ENCODE data around the gene IGF1R.
A peak's percentile ranks its signal among the peaks of the same experiment; 100 is the strongest.

The IGF1R gene

GRCh38 chr15:98898122-98898521, 249.8 kb downstream of the IGF1R start:
- H3K27me3 ChIP-seq (ENCODE audit: control insufficient read depth in 1 of 2, insufficient read depth in 2 of 2, low read length in 2 of 2): no peaks in the 10 kb centered on the region
- no peaks in the 10 kb centered on the region for H3K9me3 ChIP-seq (ENCODE audit: control insufficient read depth in 1 of 2, low read length in 2 of 2)
- H3K27ac ChIP-seq (ENCODE audit: low read depth, low read length): no peak overlapping the region
- peaks cover 0 to 3% of the 10 kb centered on the region in 2 donors for H3K4me1 ChIP-seq (ENCODE audit: control insufficient read depth in 1 of 2, insufficient read depth in 2 of 2, low read length in 2 of 2)
- peaks cover 7% of the 10 kb centered on the region in 2 donors for H3K36me3 ChIP-seq (ENCODE audit: control insufficient read depth in 1 of 2, insufficient read depth in 2 of 2, low read length in 2 of 2)
- H3K4me3 ChIP-seq (ENCODE audit: low read depth in 1 of 2, low read length in 2 of 2): no peak overlapping the region
- no peak overlapping the region for H3K9ac ChIP-seq (ENCODE audit: low read depth in 1 of 2, low read length in 2 of 2)

- Histone ChIP-seq H3K9ac (ENCODE audit: low read depth in 1 of 2, low read length in 2 of 2) (no peak overlapping the region), H3K9me3 (ENCODE audit: control insufficient read depth in 1 of 2, low read length in 2 of 2) (no peaks in the 10 kb centered on the region), H3K4me1 (ENCODE audit: control insufficient read depth in 1 of 2, insufficient read depth in 2 of 2, low read length in 2 of 2) (peaks cover 0 to 3% of the 10 kb centered on the region in 2 donors), H3K36me3 (ENCODE audit: control insufficient read depth in 1 of 2, insufficient read depth in 2 of 2, low read length in 2 of 2) (peaks cover 5 to 7% of the 10 kb centered on the region in 2 donors), H3K4me3 (ENCODE audit: low read depth in 1 of 2, low read length in 2 of 2) (no peak overlapping the region), H3K27me3 (ENCODE audit: control insufficient read depth in 1 of 2, insufficient read depth in 2 of 2, low read length in 2 of 2) (no peaks in the 10 kb centered on the region), H3K27ac (ENCODE audit: low read depth, low read length) (peak overlapping the region; percentile 26)
Observed at GRCh38 chr15:98899272-98900021, 251.1 kb downstream of the IGF1R start.

GRCh38 chr15:98900356-98900755, 252.0 kb downstream of the IGF1R start:
- H3K27me3 ChIP-seq (ENCODE audit: control insufficient read depth in 1 of 2, insufficient read depth in 2 of 2, low read length in 2 of 2): no peaks in the 10 kb centered on the region
- H3K9ac ChIP-seq (ENCODE audit: low read depth in 1 of 2, low read length in 2 of 2): no peak overlapping the region
- no peaks in the 10 kb centered on the region for H3K9me3 ChIP-seq (ENCODE audit: control insufficient read depth in 1 of 2, low read length in 2 of 2)
- peaks cover 0 to 3% of the 10 kb centered on the region in 2 donors for H3K4me1 ChIP-seq (ENCODE audit: control insufficient read depth in 1 of 2, insufficient read depth in 2 of 2, low read length in 2 of 2)
- H3K4me3 ChIP-seq (ENCODE audit: low read depth in 1 of 2, low read length in 2 of 2): no peak overlapping the region
- H3K27ac ChIP-seq (ENCODE audit: low read depth, low read length): no peak overlapping the region
- peaks cover 5 to 7% of the 10 kb centered on the region in 2 donors for H3K36me3 ChIP-seq (ENCODE audit: control insufficient read depth in 1 of 2, insufficient read depth in 2 of 2, low read length in 2 of 2)

GRCh38 chr15:98901434-98902072, 253.2 kb downstream of the IGF1R start:
- Histone ChIP-seq H3K27ac (ENCODE audit: low read depth, low read length) (no peak overlapping the region), H3K4me3 (ENCODE audit: low read depth in 1 of 2, low read length in 2 of 2) (no peak overlapping the region), H3K36me3 (ENCODE audit: control insufficient read depth in 1 of 2, insufficient read depth in 2 of 2, low read length in 2 of 2) (peaks cover 7 to 8% of the 10 kb centered on the region in 2 donors)

GRCh38 chr15:98902931-98903330, 254.6 kb downstream of the IGF1R start:
- peaks cover 0 to 7% of the 10 kb centered on the region in 2 donors for H3K36me3 ChIP-seq (ENCODE audit: control insufficient read depth in 1 of 2, insufficient read depth in 2 of 2, low read length in 2 of 2)
- no peaks in the 10 kb centered on the region for H3K4me1 ChIP-seq (ENCODE audit: control insufficient read depth in 1 of 2, insufficient read depth in 2 of 2, low read length in 2 of 2)
- no peak overlapping the region for H3K27ac ChIP-seq (ENCODE audit: low read depth, low read length)
- H3K9me3 ChIP-seq (ENCODE audit: control insufficient read depth in 1 of 2, low read length in 2 of 2): no peaks in the 10 kb centered on the region
- no peak overlapping the region for H3K9ac ChIP-seq (ENCODE audit: low read depth in 1 of 2, low read length in 2 of 2)
- H3K27me3 ChIP-seq (ENCODE audit: control insufficient read depth in 1 of 2, insufficient read depth in 2 of 2, low read length in 2 of 2): no peaks in the 10 kb centered on the region
- no peak overlapping the region for H3K4me3 ChIP-seq (ENCODE audit: low read depth in 1 of 2, low read length in 2 of 2)

More at GRCh38 chr15:98901434-98902072, 253.2 kb downstream of the IGF1R start:
- no peaks in the 10 kb centered on the region for H3K27me3 ChIP-seq (ENCODE audit: control insufficient read depth in 1 of 2, insufficient read depth in 2 of 2, low read length in 2 of 2)
- no peaks in the 10 kb centered on the region for H3K9me3 ChIP-seq (ENCODE audit: control insufficient read depth in 1 of 2, low read length in 2 of 2)
- no peak overlapping the region for H3K9ac ChIP-seq (ENCODE audit: low read depth in 1 of 2, low read length in 2 of 2)
- H3K4me1 ChIP-seq (ENCODE audit: control insufficient read depth in 1 of 2, insufficient read depth in 2 of 2, low read length in 2 of 2): no peaks in the 10 kb centered on the region

GRCh38 chr15:98903377-98904018, 255.2 kb downstream of the IGF1R start:
- H3K9ac ChIP-seq (ENCODE audit: low read depth in 1 of 2, low read length in 2 of 2): no peak overlapping the region
- no peak overlapping the region for H3K4me3 ChIP-seq (ENCODE audit: low read depth in 1 of 2, low read length in 2 of 2)
- peaks cover 0 to 7% of the 10 kb centered on the region in 2 donors for H3K36me3 ChIP-seq (ENCODE audit: control insufficient read depth in 1 of 2, insufficient read depth in 2 of 2, low read length in 2 of 2)
- no peaks in the 10 kb centered on the region for H3K27me3 ChIP-seq (ENCODE audit: control insufficient read depth in 1 of 2, insufficient read depth in 2 of 2, low read length in 2 of 2)
- no peaks in the 10 kb centered on the region for H3K9me3 ChIP-seq (ENCODE audit: control insufficient read depth in 1 of 2, low read length in 2 of 2)
- no peak overlapping the region for H3K27ac ChIP-seq (ENCODE audit: low read depth, low read length)
- H3K4me1 ChIP-seq (ENCODE audit: control insufficient read depth in 1 of 2, insufficient read depth in 2 of 2, low read length in 2 of 2): no peaks in the 10 kb centered on the region

- H3K9me3 ChIP-seq (ENCODE audit: control insufficient read depth in 1 of 2, low read length in 2 of 2): no peaks in the 10 kb centered on the region
- H3K36me3 ChIP-seq (ENCODE audit: control insufficient read depth in 1 of 2, insufficient read depth in 2 of 2, low read length in 2 of 2): peaks cover 0 to 11% of the 10 kb centered on the region in 2 donors
- H3K27ac ChIP-seq (ENCODE audit: low read depth, low read length): no peak overlapping the region
- H3K4me3 ChIP-seq (ENCODE audit: low read depth in 1 of 2, low read length in 2 of 2): no peak overlapping the region
- no peaks in the 10 kb centered on the region for H3K4me1 ChIP-seq (ENCODE audit: control insufficient read depth in 1 of 2, insufficient read depth in 2 of 2, low read length in 2 of 2)
- no peaks in the 10 kb centered on the region for H3K27me3 ChIP-seq (ENCODE audit: control insufficient read depth in 1 of 2, insufficient read depth in 2 of 2, low read length in 2 of 2)
- H3K9ac ChIP-seq (ENCODE audit: low read depth in 1 of 2, low read length in 2 of 2): no peak overlapping the region
Observed at GRCh38 chr15:98904544-98904943, 256.2 kb downstream of the IGF1R start.

GRCh38 chr15:98905963-98906711, 257.8 kb downstream of the IGF1R start:
- Histone ChIP-seq H3K9me3 (ENCODE audit: control insufficient read depth in 1 of 2, low read length in 2 of 2) (no peaks in the 10 kb centered on the region), H3K27me3 (ENCODE audit: control insufficient read depth in 1 of 2, insufficient read depth in 2 of 2, low read length in 2 of 2) (no peaks in the 10 kb centered on the region), H3K27ac (ENCODE audit: low read depth, low read length) (no peak overlapping the region), H3K4me1 (ENCODE audit: control insufficient read depth in 1 of 2, insufficient read depth in 2 of 2, low read length in 2 of 2) (no peaks in the 10 kb centered on the region), H3K36me3 (ENCODE audit: control insufficient read depth in 1 of 2, insufficient read depth in 2 of 2, low read length in 2 of 2) (peaks cover 0 to 20% of the 10 kb centered on the region in 2 donors), H3K4me3 (ENCODE audit: low read depth in 1 of 2, low read length in 2 of 2) (no peak overlapping the region), H3K9ac (ENCODE audit: low read depth in 1 of 2, low read length in 2 of 2) (no peak overlapping the region)

- Histone ChIP-seq H3K36me3 (ENCODE audit: control insufficient read depth in 1 of 2, insufficient read depth in 2 of 2, low read length in 2 of 2) (peaks cover 5 to 26% of the 10 kb centered on the region in 2 donors), H3K9ac (ENCODE audit: low read depth in 1 of 2, low read length in 2 of 2) (no peak overlapping the region), H3K27me3 (ENCODE audit: control insufficient read depth in 1 of 2, insufficient read depth in 2 of 2, low read length in 2 of 2) (no peaks in the 10 kb centered on the region), H3K27ac (ENCODE audit: low read depth, low read length) (no peak overlapping the region), H3K4me3 (ENCODE audit: low read depth in 1 of 2, low read length in 2 of 2) (no peak overlapping the region), H3K9me3 (ENCODE audit: control insufficient read depth in 1 of 2, low read length in 2 of 2) (no peaks in the 10 kb centered on the region), H3K4me1 (ENCODE audit: control insufficient read depth in 1 of 2, insufficient read depth in 2 of 2, low read length in 2 of 2) (no peaks in the 10 kb centered on the region)
Observed at GRCh38 chr15:98906712-98907083, 258.4 kb downstream of the IGF1R start.
